Mammary epithelial cell (primary cell): ENCODE data around the gene SORCS3.

Experiments used
- EZH2 ChIP-seq: IDR thresholded peaks from 2 replicates; pipeline ENCODE4 v1.6.1; 2012; ENCODE audit warnings: low read length, inconsistent platforms, borderline replicate concordance
- TF ChIP-seq, protein P1 (sequence below), 2 donors: IDR thresholded peaks in 1 of 2; conservative IDR thresholded peaks in 1 of 2; 2 replicates each; pipeline ENCODE4 v1.5.1; 2011 to 2012; ENCODE audit warnings: inconsistent platforms in 2 of 2, low read length in 2 of 2, mild to moderate bottlenecking in 2 of 2, control low read depth in 1 of 2, low read depth in 1 of 2; ENCODE audit not compliant: insufficient read depth in 1 of 2; ENCODE audit errors: extremely low read depth in 1 of 2

DNA sequence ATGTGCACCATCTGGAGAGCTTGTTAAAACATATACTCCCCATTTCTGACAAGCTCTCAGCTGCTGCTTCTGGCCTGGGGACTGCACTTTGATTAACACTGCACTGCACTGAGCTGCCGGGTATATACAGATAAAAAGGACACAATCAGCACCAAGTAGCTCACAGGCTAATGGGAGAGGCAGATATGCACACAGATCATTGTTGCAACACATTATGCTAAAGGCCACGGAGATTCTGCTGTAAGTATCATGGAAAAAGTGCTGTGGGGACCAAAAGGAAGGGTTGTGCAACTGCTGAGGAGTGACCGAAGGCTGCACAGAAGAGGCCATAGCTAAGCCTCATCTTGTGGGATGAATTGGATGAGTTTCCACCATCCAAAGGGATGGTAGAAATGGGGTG is 455.2 kb downstream of the SORCS3 start:
- TF ChIP-seq, protein P1, sequence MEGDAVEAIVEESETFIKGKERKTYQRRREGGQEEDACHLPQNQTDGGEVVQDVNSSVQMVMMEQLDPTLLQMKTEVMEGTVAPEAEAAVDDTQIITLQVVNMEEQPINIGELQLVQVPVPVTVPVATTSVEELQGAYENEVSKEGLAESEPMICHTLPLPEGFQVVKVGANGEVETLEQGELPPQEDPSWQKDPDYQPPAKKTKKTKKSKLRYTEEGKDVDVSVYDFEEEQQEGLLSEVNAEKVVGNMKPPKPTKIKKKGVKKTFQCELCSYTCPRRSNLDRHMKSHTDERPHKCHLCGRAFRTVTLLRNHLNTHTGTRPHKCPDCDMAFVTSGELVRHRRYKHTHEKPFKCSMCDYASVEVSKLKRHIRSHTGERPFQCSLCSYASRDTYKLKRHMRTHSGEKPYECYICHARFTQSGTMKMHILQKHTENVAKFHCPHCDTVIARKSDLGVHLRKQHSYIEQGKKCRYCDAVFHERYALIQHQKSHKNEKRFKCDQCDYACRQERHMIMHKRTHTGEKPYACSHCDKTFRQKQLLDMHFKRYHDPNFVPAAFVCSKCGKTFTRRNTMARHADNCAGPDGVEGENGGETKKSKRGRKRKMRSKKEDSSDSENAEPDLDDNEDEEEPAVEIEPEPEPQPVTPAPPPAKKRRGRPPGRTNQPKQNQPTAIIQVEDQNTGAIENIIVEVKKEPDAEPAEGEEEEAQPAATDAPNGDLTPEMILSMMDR (conservative IDR thresholded peaks at IDR 0.05 in 1 of 2, IDR thresholded peaks at IDR 0.05 in 1 of 2; ENCODE audit: extremely low read depth in 1 of 2, insufficient read depth in 1 of 2, low read depth in 1 of 2, low read length in 2 of 2): no peak
- TF ChIP-seq EZH2: no peak
